Osteoblast (primary cell): ENCODE data around the gene NCKAP5. TPM values are rescaled to one million over a fixed set of nuclear protein-coding genes. Genes with fewer than 3 reads are reported as not detected.

Experiments
- DNase-seq: peaks from one replicate; pipeline ENCODE4 v3.0.0; 2011; ENCODE audit warnings: low spot score, mixed read lengths; ENCODE audit not compliant: insufficient read length; ENCODE audit errors: missing footprints
- H2AFZ ChIP-seq: 2 replicates; pipeline ENCODE4 v1.6.0; 2011; ENCODE audit warnings: mild to moderate bottlenecking, low read length
- H3K27ac ChIP-seq: 2 replicates; pipeline ENCODE4 v1.5.1; 2011; ENCODE audit warnings: mild to moderate bottlenecking, low read depth, low read length, moderate library complexity
- H3K27me3 ChIP-seq: 2 replicates; pipeline ENCODE4 v1.6.0; 2012; ENCODE audit warnings: mild to moderate bottlenecking, control low read depth, inconsistent platforms, low read length, moderate library complexity; ENCODE audit not compliant: insufficient read depth
- H3K36me3 ChIP-seq: 2 replicates; pipeline ENCODE4 v1.5.1; 2011; ENCODE audit warnings: mild to moderate bottlenecking, low read length, control low read depth, moderate library complexity; ENCODE audit not compliant: insufficient read depth
- H3K4me1 ChIP-seq: 2 replicates; pipeline ENCODE4 v1.5.1; 2011; ENCODE audit warnings: mild to moderate bottlenecking, low read length, control low read depth, moderate library complexity; ENCODE audit not compliant: insufficient read depth
- H3K4me2 ChIP-seq: 2 replicates; pipeline ENCODE4 v1.6.0; 2011; ENCODE audit warnings: mild to moderate bottlenecking, low read length; ENCODE audit not compliant: insufficient read depth
- H3K4me3 ChIP-seq: fragments of 200-600 bp; sonication (generic); 3 replicates; pipeline ENCODE4 v1.5.1; 2012; ENCODE audit warnings: mild to moderate bottlenecking, low read length, inconsistent platforms; ENCODE audit not compliant: insufficient read depth
- H3K79me2 ChIP-seq: 2 replicates; pipeline ENCODE4 v1.6.0; 2012; ENCODE audit warnings: mild to moderate bottlenecking, low read length, control low read depth, inconsistent platforms; ENCODE audit not compliant: insufficient read depth
- H3K9me3 ChIP-seq: 2 replicates; pipeline ENCODE4 v1.5.1; 2011; ENCODE audit warnings: low read depth, low read length, control low read depth
- H4K20me1 ChIP-seq: 2 replicates; pipeline ENCODE4 v1.6.0; 2012; ENCODE audit warnings: mild to moderate bottlenecking, low read length, control low read depth; ENCODE audit not compliant: insufficient read depth
- CTCF ChIP-seq: IDR thresholded peaks from 2 replicates; pipeline ENCODE4 v1.5.1; 2011; ENCODE audit warnings: mild to moderate bottlenecking, low read depth, low read length, moderate library complexity; ENCODE audit errors: extremely low read depth
- total RNA-seq: library from RNA; depleted of rRNA; stranded (reverse); fragments of >200 nt; gene quantifications from 2 replicates; pipeline ENCODE4 v1.2.3, GENCODE V29; 2012

NCKAP5 gene
- total RNA-seq, 1 donor: 1.8 TPM

GRCh38 chr2:133341575-133341974 is 226.7 kb downstream of the NCKAP5 start:
- TF ChIP-seq CTCF: no peak
- Histone ChIP-seq H2AFZ (no peak overlapping the region), H3K9me3 (no peaks in the 10 kb centered on the region), H4K20me1 (no peaks in the 10 kb centered on the region), H3K27me3 (no peaks in the 10 kb centered on the region), H3K4me1 (no peaks in the 10 kb centered on the region), H3K4me3 (no peak overlapping the region), H3K4me2 (no peak overlapping the region), H3K27ac (no peak overlapping the region), H3K36me3 (no peaks in the 10 kb centered on the region), H3K79me2 (no peaks in the 10 kb centered on the region)
- peak; percentile 2 for DNase-seq

GRCh38 chr2:133338224-133338623 is 230.0 kb downstream of the NCKAP5 start:
- Histone ChIP-seq H3K27ac (no peak overlapping the region), H3K27me3 (no peaks in the 10 kb centered on the region), H3K4me3 (no peak overlapping the region), H3K36me3 (no peaks in the 10 kb centered on the region), H4K20me1 (no peaks in the 10 kb centered on the region), H3K79me2 (no peaks in the 10 kb centered on the region), H3K4me2 (no peak overlapping the region), H3K4me1 (no peaks in the 10 kb centered on the region), H2AFZ (no peak overlapping the region), H3K9me3 (no peaks in the 10 kb centered on the region)
- DNase-seq: no peak
- TF ChIP-seq CTCF: no peak

- Histone ChIP-seq H3K9me3 (no peaks in the 10 kb centered on the region), H3K4me3 (no peak overlapping the region), H3K27ac (no peak overlapping the region), H2AFZ (no peak overlapping the region), H3K4me1 (peaks cover 4% of the 10 kb centered on the region), H3K27me3 (no peaks in the 10 kb centered on the region), H3K4me2 (no peak overlapping the region), H4K20me1 (no peaks in the 10 kb centered on the region), H3K36me3 (no peaks in the 10 kb centered on the region), H3K79me2 (no peaks in the 10 kb centered on the region)
- no peak for DNase-seq
- TF ChIP-seq CTCF: no peak
Observed at GRCh38 chr2:133334923-133335322, 233.3 kb downstream of the NCKAP5 start.

GRCh38 chr2:133333181-133333580 is 235.1 kb downstream of the NCKAP5 start:
- Histone ChIP-seq H2AFZ (no peak overlapping the region), H3K27me3 (no peaks in the 10 kb centered on the region), H3K36me3 (no peaks in the 10 kb centered on the region), H4K20me1 (no peaks in the 10 kb centered on the region), H3K4me2 (no peak overlapping the region), H3K4me3 (no peak overlapping the region), H3K27ac (no peak overlapping the region), H3K4me1 (peaks cover 4% of the 10 kb centered on the region), H3K79me2 (no peaks in the 10 kb centered on the region), H3K9me3 (no peaks in the 10 kb centered on the region)
- peak; percentile 25 for DNase-seq
- TF ChIP-seq CTCF: no peak
